WTC11 (cell line): ENCODE results near the gene GIMAP8. TPM values are rescaled to one million over a fixed set of nuclear protein-coding genes. Genes with fewer than 3 reads are reported as not detected.

Experiments used
- ATAC-seq: fragments of 200-7000 bp; cut with Tn5 transposase; 2 replicates; pipeline ENCODE4 v1.10.0; 2021; ENCODE audit warnings: mild to moderate bottlenecking, moderate library complexity
- CTCF ChIA-PET: fragments of 300-600 bp; sonication (Branson Sonifier 250); formaldehyde crosslinking; loops from one replicate; lab custom pipeline; 2021; ENCODE audit warnings: antibody characterized with exemption; lab: Charles Lee
- POLR2A ChIA-PET: fragments of 350-600 bp; sonication (Branson Sonifier 250); formaldehyde crosslinking; loops from one replicate; lab custom pipeline; 2021; ENCODE audit warnings: antibody characterized with exemption; lab: Charles Lee
- DNase-seq: peaks from one replicate; pipeline ENCODE4 v3.0.0; 2021; ENCODE audit warnings: low spot score
- H3K27ac Mint-ChIP-seq: 2 replicates; pipeline ENCODE4 v1.8.0; 2021; ENCODE audit warnings: mixed read lengths
- H3K27me3 Mint-ChIP-seq: 2 replicates; pipeline ENCODE4 v1.8.0; 2021; ENCODE audit warnings: low read depth, mild to moderate bottlenecking, moderate library complexity, mixed read lengths
- H3K36me3 Mint-ChIP-seq: 2 replicates; pipeline ENCODE4 v1.8.0; 2021; ENCODE audit warnings: mixed read lengths
- H3K4me1 Mint-ChIP-seq: 2 replicates; pipeline ENCODE4 v1.8.0; 2022; ENCODE audit warnings: mixed read lengths
- H3K4me3 Mint-ChIP-seq: 2 replicates; pipeline ENCODE4 v1.8.0; 2021; ENCODE audit warnings: mild to moderate bottlenecking, moderate library complexity, mixed read lengths
- H3K9me3 Mint-ChIP-seq: 2 replicates; pipeline ENCODE4 v1.8.0; 2021; ENCODE audit warnings: mixed read lengths
- AFF4 ChIP-seq: sonication (generic); formaldehyde crosslinking; IDR thresholded peaks from 2 replicates; pipeline ENCODE4 v1.8.1; 2023; ENCODE audit warnings: mild to moderate bottlenecking, missing genetic modification reagents, borderline replicate concordance
- ATF1 ChIP-seq: sonication (generic); formaldehyde crosslinking; IDR thresholded peaks from 2 replicates; pipeline ENCODE4 v1.8.1; 2023; ENCODE audit warnings: mild to moderate bottlenecking, moderate library complexity, missing genetic modification reagents
- ATF3 ChIP-seq: sonication (generic); formaldehyde crosslinking; conservative IDR thresholded peaks from 2 replicates; pipeline ENCODE4 v1.8.1; 2022; ENCODE audit warnings: mild to moderate bottlenecking, missing genetic modification reagents
- ATF6 ChIP-seq: sonication (generic); formaldehyde crosslinking; IDR thresholded peaks from 2 replicates; pipeline ENCODE4 v1.8.1; 2023; ENCODE audit warnings: mild to moderate bottlenecking, missing genetic modification reagents
- E2F5 ChIP-seq: sonication (generic); formaldehyde crosslinking; IDR thresholded peaks from 2 replicates; pipeline ENCODE4 v1.8.1; 2022; ENCODE audit warnings: mild to moderate bottlenecking, moderate library complexity, missing genetic modification reagents
- ELF4 ChIP-seq: sonication (generic); formaldehyde crosslinking; IDR thresholded peaks from 2 replicates; pipeline ENCODE4 v1.8.1; 2022; ENCODE audit warnings: low read depth, mild to moderate bottlenecking, moderate library complexity, missing genetic modification reagents
- EMX1 ChIP-seq: fragments of 250-450 bp; sonication (Bioruptor Pico); IDR thresholded peaks from 2 replicates; pipeline ENCODE4 v1.8.0; 2021; ENCODE audit warnings: mild to moderate bottlenecking
- ESRRA ChIP-seq: sonication (generic); formaldehyde crosslinking; IDR thresholded peaks from 2 replicates; pipeline ENCODE4 v1.8.1; 2022; ENCODE audit warnings: mild to moderate bottlenecking, missing genetic modification reagents, borderline replicate concordance
- GTF2I ChIP-seq: fragments of 250-450 bp; sonication (Bioruptor Pico); conservative IDR thresholded peaks from 2 replicates; pipeline ENCODE4 v1.4.0; 2021; ENCODE audit warnings: mild to moderate bottlenecking
- MLX ChIP-seq: sonication (generic); formaldehyde crosslinking; IDR thresholded peaks from 2 replicates; pipeline ENCODE4 v1.8.1; 2023; ENCODE audit warnings: mild to moderate bottlenecking, missing genetic modification reagents, moderate library complexity
- NFATC4 ChIP-seq: fragments of 250-450 bp; sonication (Bioruptor Pico); IDR thresholded peaks from 2 replicates; pipeline ENCODE4 v1.9.0; 2021; ENCODE audit warnings: mild to moderate bottlenecking
- NR2C2 ChIP-seq: sonication (generic); formaldehyde crosslinking; IDR thresholded peaks from 2 replicates; pipeline ENCODE4 v1.8.0; 2022; ENCODE audit warnings: mild to moderate bottlenecking, missing genetic modification reagents
- PREB ChIP-seq: sonication (generic); formaldehyde crosslinking; IDR thresholded peaks from 2 replicates; pipeline ENCODE4 v1.8.1; 2022; ENCODE audit warnings: mild to moderate bottlenecking, missing genetic modification reagents, moderate library complexity, borderline replicate concordance
- PRRX2 ChIP-seq: fragments of 250-450 bp; sonication (Bioruptor Pico); IDR thresholded peaks from 2 replicates; pipeline ENCODE4 v1.8.0; 2021; ENCODE audit warnings: mild to moderate bottlenecking
- RELA ChIP-seq: sonication (generic); formaldehyde crosslinking; IDR thresholded peaks from 2 replicates; pipeline ENCODE4 v1.8.1; 2022; ENCODE audit warnings: missing genetic modification reagents, mild to moderate bottlenecking, borderline replicate concordance
- SOX15 ChIP-seq: fragments of 250-450 bp; sonication (Bioruptor Pico); IDR thresholded peaks from 2 replicates; pipeline ENCODE4 v1.9.0; 2021; ENCODE audit warnings: mild to moderate bottlenecking
- TEAD4 ChIP-seq: sonication (generic); formaldehyde crosslinking; IDR thresholded peaks from 2 replicates; pipeline ENCODE4 v1.8.0; 2022; ENCODE audit warnings: mild to moderate bottlenecking, missing genetic modification reagents
- ZNF232 ChIP-seq: sonication (generic); formaldehyde crosslinking; IDR thresholded peaks from 2 replicates; pipeline ENCODE4 v1.8.0; 2022; ENCODE audit warnings: mild to moderate bottlenecking, missing genetic modification reagents
- ZNF532 ChIP-seq: fragments of 250-450 bp; sonication (Bioruptor Pico); IDR thresholded peaks from 2 replicates; pipeline ENCODE4 v1.9.0; 2021; ENCODE audit warnings: mild to moderate bottlenecking, borderline replicate concordance
- total RNA-seq: library from RNA; stranded (reverse); gene quantifications from 3 replicates; pipeline ENCODE4 v1.2.3, GENCODE V29; 2021

Gene GIMAP8
- total RNA-seq, 1 experiment from 2014 or later: 0.09 TPM

GRCh38 chr7:150511048-150511447, 60.6 kb downstream of the GIMAP8 start (continued):
- no peak for TF ChIP-seq ZNF532 (CRISPR knock-in tag)
- TF ChIP-seq PRRX2 (CRISPR knock-in tag): no peak
- TF ChIP-seq E2F5: no peak
- no peak for TF ChIP-seq AFF4 (CRISPR knock-in tag)
- TF ChIP-seq TEAD4 (CRISPR knock-in tag): no peak
- TF ChIP-seq ATF1 (CRISPR knock-in tag): no peak
- TF ChIP-seq SOX15: no peak

GRCh38 chr7:150513758-150514157, 63.3 kb downstream of the GIMAP8 start:
- peaks cover 15% of the 10 kb centered on the region for H3K27me3 Mint-ChIP-seq
- H3K36me3 Mint-ChIP-seq: no peaks in the 10 kb centered on the region
- ATAC-seq: no peak
- H3K9me3 Mint-ChIP-seq: peaks cover 18% of the 10 kb centered on the region
- ChIA-PET CTCF (no interaction called here), POLR2A (no interaction called here)
- TF ChIP-seq NR2C2 (CRISPR knock-in tag) (no peak), MLX (CRISPR knock-in tag) (no peak), GTF2I (CRISPR knock-in tag) (no peak), RELA (CRISPR knock-in tag) (no peak), ATF6 (no peak), ZNF232 (CRISPR knock-in tag) (no peak), ESRRA (CRISPR knock-in tag) (no peak), NFATC4 (CRISPR knock-in tag) (no peak), EMX1 (CRISPR knock-in tag) (no peak), PREB (no peak), ATF3 (no peak), TEAD4 (CRISPR knock-in tag) (no peak), ELF4 (no peak)
- no peak for DNase-seq
- H3K27ac Mint-ChIP-seq: no peak overlapping the region
- H3K4me1 Mint-ChIP-seq: no peaks in the 10 kb centered on the region
- H3K4me3 Mint-ChIP-seq: no peak overlapping the region
